WTC11 (cell line): ENCODE data around the gene WWOX. TPM values are rescaled to one million over a fixed set of nuclear protein-coding genes. Genes with fewer than 3 reads are reported as not detected.

ENCODE experiments used
- ATAC-seq: fragments of 200-7000 bp; cut with Tn5 transposase; 2 replicates; pipeline ENCODE4 v1.10.0; 2021; ENCODE audit warnings: mild to moderate bottlenecking, moderate library complexity
- CTCF ChIA-PET: fragments of 300-600 bp; sonication (Branson Sonifier 250); formaldehyde crosslinking; loops from one replicate; lab custom pipeline; 2021; ENCODE audit warnings: antibody characterized with exemption; lab: Charles Lee
- POLR2A ChIA-PET: fragments of 350-600 bp; sonication (Branson Sonifier 250); formaldehyde crosslinking; loops from one replicate; lab custom pipeline; 2021; ENCODE audit warnings: antibody characterized with exemption; lab: Charles Lee
- DNase-seq: peaks from one replicate; pipeline ENCODE4 v3.0.0; 2021; ENCODE audit warnings: low spot score
- H3K27ac Mint-ChIP-seq: 2 replicates; pipeline ENCODE4 v1.8.0; 2021; ENCODE audit warnings: mixed read lengths
- H3K27me3 Mint-ChIP-seq: 2 replicates; pipeline ENCODE4 v1.8.0; 2021; ENCODE audit warnings: low read depth, mild to moderate bottlenecking, moderate library complexity, mixed read lengths
- H3K36me3 Mint-ChIP-seq: 2 replicates; pipeline ENCODE4 v1.8.0; 2021; ENCODE audit warnings: mixed read lengths
- H3K4me1 Mint-ChIP-seq: 2 replicates; pipeline ENCODE4 v1.8.0; 2022; ENCODE audit warnings: mixed read lengths
- H3K4me3 Mint-ChIP-seq: 2 replicates; pipeline ENCODE4 v1.8.0; 2021; ENCODE audit warnings: mild to moderate bottlenecking, moderate library complexity, mixed read lengths
- H3K9me3 Mint-ChIP-seq: 2 replicates; pipeline ENCODE4 v1.8.0; 2021; ENCODE audit warnings: mixed read lengths
- AFF4 ChIP-seq: sonication (generic); formaldehyde crosslinking; IDR thresholded peaks from 2 replicates; pipeline ENCODE4 v1.8.1; 2023; ENCODE audit warnings: mild to moderate bottlenecking, missing genetic modification reagents, borderline replicate concordance
- ARID4B ChIP-seq: sonication (generic); formaldehyde crosslinking; IDR thresholded peaks from 2 replicates; pipeline ENCODE4 v1.8.0; 2023; ENCODE audit warnings: missing genetic modification reagents, mild to moderate bottlenecking, borderline replicate concordance
- CTCF ChIP-seq: fragments of 200-600 bp; IDR thresholded peaks from 2 replicates; pipeline ENCODE4 v1.8.0; 2022; ENCODE audit warnings: antibody characterized with exemption
- E2F1 ChIP-seq: sonication (generic); formaldehyde crosslinking; IDR thresholded peaks from 2 replicates; pipeline ENCODE4 v1.8.0; 2022; ENCODE audit warnings: mild to moderate bottlenecking, missing genetic modification reagents
- E2F5 ChIP-seq: sonication (generic); formaldehyde crosslinking; IDR thresholded peaks from 2 replicates; pipeline ENCODE4 v1.8.1; 2022; ENCODE audit warnings: mild to moderate bottlenecking, moderate library complexity, missing genetic modification reagents
- ESRRA ChIP-seq: sonication (generic); formaldehyde crosslinking; IDR thresholded peaks from 2 replicates; pipeline ENCODE4 v1.8.1; 2022; ENCODE audit warnings: mild to moderate bottlenecking, missing genetic modification reagents, borderline replicate concordance
- FOXJ3 ChIP-seq: sonication (generic); formaldehyde crosslinking; IDR thresholded peaks from 2 replicates; pipeline ENCODE4 v1.9.0; 2021; ENCODE audit warnings: missing genetic modification reagents, mild to moderate bottlenecking, borderline replicate concordance
- GABPB1 ChIP-seq: sonication (generic); formaldehyde crosslinking; IDR thresholded peaks from 2 replicates; pipeline ENCODE4 v1.8.1; 2023; ENCODE audit warnings: mild to moderate bottlenecking, missing genetic modification reagents
- HMGA2 ChIP-seq: fragments of 250-450 bp; sonication (Bioruptor Pico); IDR thresholded peaks from 2 replicates; pipeline ENCODE4 v1.4.0; 2021; ENCODE audit warnings: mild to moderate bottlenecking, moderate library complexity
- MLX ChIP-seq: sonication (generic); formaldehyde crosslinking; IDR thresholded peaks from 2 replicates; pipeline ENCODE4 v1.8.1; 2023; ENCODE audit warnings: mild to moderate bottlenecking, missing genetic modification reagents, moderate library complexity
- NR3C1 ChIP-seq: sonication (generic); formaldehyde crosslinking; conservative IDR thresholded peaks from 2 replicates; pipeline ENCODE4 v1.8.1; 2023; ENCODE audit warnings: low read depth, mild to moderate bottlenecking, missing genetic modification reagents
- OVOL2 ChIP-seq: fragments of 250-450 bp; sonication (Bioruptor Pico); IDR thresholded peaks from 2 replicates; pipeline ENCODE4 v1.9.0; 2021; ENCODE audit warnings: mild to moderate bottlenecking, borderline replicate concordance
- SMAD3 ChIP-seq: sonication (generic); formaldehyde crosslinking; IDR thresholded peaks from 2 replicates; pipeline ENCODE4 v1.8.0; 2022; ENCODE audit warnings: missing genetic modification reagents, mild to moderate bottlenecking, borderline replicate concordance
- SOX15 ChIP-seq: fragments of 250-450 bp; sonication (Bioruptor Pico); IDR thresholded peaks from 2 replicates; pipeline ENCODE4 v1.9.0; 2021; ENCODE audit warnings: mild to moderate bottlenecking
- TEAD1 ChIP-seq: sonication (generic); formaldehyde crosslinking; IDR thresholded peaks from 2 replicates; pipeline ENCODE4 v1.8.0; 2022; ENCODE audit warnings: mild to moderate bottlenecking, missing genetic modification reagents
- USF1 ChIP-seq: sonication (generic); formaldehyde crosslinking; IDR thresholded peaks from 2 replicates; pipeline ENCODE4 v1.8.0; 2022; ENCODE audit warnings: mild to moderate bottlenecking, missing genetic modification reagents
- ZBTB21 ChIP-seq: sonication (generic); formaldehyde crosslinking; IDR thresholded peaks from 2 replicates; pipeline ENCODE4 v1.8.1; 2023; ENCODE audit warnings: mild to moderate bottlenecking, missing genetic modification reagents, borderline replicate concordance
- ZNF263 ChIP-seq: sonication (generic); formaldehyde crosslinking; IDR thresholded peaks from 2 replicates; pipeline ENCODE4 v1.8.1; 2022; ENCODE audit warnings: low read depth, mild to moderate bottlenecking, moderate library complexity, missing genetic modification reagents
- total RNA-seq: library from RNA; stranded (reverse); gene quantifications from 3 replicates; pipeline ENCODE4 v1.2.3, GENCODE V29; 2021

The WWOX gene
- total RNA-seq, 1 experiment from 2014 or later: 15.7 TPM

GRCh38 chr16:78984887-78985464, 885.5 kb downstream of the WWOX start (continued):
- TF ChIP-seq MLX: no peak
- TF ChIP-seq TEAD1 (CRISPR knock-in tag): no peak
- TF ChIP-seq E2F1 (CRISPR knock-in tag): no peak
- no peak for TF ChIP-seq NR3C1 (CRISPR knock-in tag)
- no peak for TF ChIP-seq OVOL2 (CRISPR knock-in tag)
- no peak for TF ChIP-seq FOXJ3 (CRISPR knock-in tag)

GRCh38 chr16:78985716-78986605, 886.5 kb downstream of the WWOX start:
- no peak overlapping the region for H3K4me3 Mint-ChIP-seq
- no peak overlapping the region for H3K27ac Mint-ChIP-seq
- POLR2A ChIA-PET: no interaction called here
- CTCF ChIA-PET: no interaction called here
- no peaks in the 10 kb centered on the region for H3K27me3 Mint-ChIP-seq
- H3K9me3 Mint-ChIP-seq: no peaks in the 10 kb centered on the region
- no peak for ATAC-seq
- no peak for DNase-seq
- peaks cover 41% of the 10 kb centered on the region for H3K4me1 Mint-ChIP-seq
- no peaks in the 10 kb centered on the region; the same call in none of the 2 replicates for H3K36me3 Mint-ChIP-seq
- TF ChIP-seq HMGA2 (CRISPR knock-in tag) (no peak), GABPB1 (CRISPR knock-in tag) (no peak), CTCF (no peak), ARID4B (CRISPR knock-in tag) (no peak), USF1 (CRISPR knock-in tag) (no peak), E2F1 (CRISPR knock-in tag) (no peak), SMAD3 (CRISPR knock-in tag) (no peak), ESRRA (no peak), OVOL2 (CRISPR knock-in tag) (no peak), ZBTB21 (CRISPR knock-in tag) (no peak), AFF4 (CRISPR knock-in tag) (no peak), E2F5 (CRISPR knock-in tag) (no peak), ZNF263 (CRISPR knock-in tag) (no peak), SOX15 (no peak)
